HUES48 (cell line): Measurements from ENCODE around the gene MRAS.

Source experiments
- H3K27ac ChIP-seq: one replicate; pipeline ENCODE4 v1.7.0; 2013; ENCODE audit warnings: low read depth, low read length, inconsistent platforms
- H3K27me3 ChIP-seq: 2 replicates; pipeline ENCODE4 v1.6.1; 2013; ENCODE audit warnings: mild to moderate bottlenecking, low read length; ENCODE audit not compliant: control insufficient read depth, insufficient read depth
- H3K36me3 ChIP-seq: 2 replicates; pipeline ENCODE4 v1.6.1; 2013; ENCODE audit warnings: low read length; ENCODE audit not compliant: control insufficient read depth, insufficient read depth
- H3K4me1 ChIP-seq: 2 replicates; pipeline ENCODE4 v1.6.1; 2013; ENCODE audit warnings: mild to moderate bottlenecking, low read length; ENCODE audit not compliant: control insufficient read depth, insufficient read depth
- H3K4me3 ChIP-seq: 2 replicates; pipeline ENCODE4 v1.5.1; 2013; ENCODE audit warnings: mild to moderate bottlenecking, low read depth, low read length
- H3K9ac ChIP-seq: 2 replicates; pipeline ENCODE4 v1.6.1; 2013; ENCODE audit warnings: mild to moderate bottlenecking, low read depth, low read length, moderate library complexity
- H3K9me3 ChIP-seq: 2 replicates; pipeline ENCODE4 v1.6.1; 2013; ENCODE audit warnings: low read length; ENCODE audit not compliant: control insufficient read depth, insufficient read depth

The MRAS gene

GRCh38 chr3:138327831-138328230 is 20.5 kb upstream of the MRAS start:
- peaks cover 11% of the 10 kb centered on the region for H3K4me1 ChIP-seq
- peaks cover 7% of the 10 kb centered on the region; the same call in 1 of the 2 replicates for H3K27me3 ChIP-seq
- H3K27ac ChIP-seq = no peak overlapping the region
- H3K36me3 ChIP-seq = no peaks in the 10 kb centered on the region
- H3K9me3 ChIP-seq = no peaks in the 10 kb centered on the region
- H3K9ac ChIP-seq = no peak overlapping the region
- no peak overlapping the region for H3K4me3 ChIP-seq

GRCh38 chr3:138328341-138328740 is 20.0 kb upstream of the MRAS start:
- Histone ChIP-seq H3K9me3 (no peaks in the 10 kb centered on the region), H3K4me1 (peaks cover 11% of the 10 kb centered on the region), H3K27ac (no peak overlapping the region), H3K36me3 (no peaks in the 10 kb centered on the region), H3K4me3 (no peak overlapping the region), H3K27me3 (peaks cover 7% of the 10 kb centered on the region; the same call in 1 of the 2 replicates), H3K9ac (no peak overlapping the region)

- Histone ChIP-seq H3K27me3 (peaks cover 7% of the 10 kb centered on the region; the same call in 1 of the 2 replicates), H3K27ac (no peak within 1 kb of the TSS), H3K36me3 (no peaks in the 10 kb centered on the region), H3K9ac (no peak within 1 kb of the TSS), H3K4me1 (peaks cover 11% of the 10 kb centered on the region), H3K9me3 (no peaks in the 10 kb centered on the region), H3K4me3 (peak within 1 kb of the TSS; percentile 72)
These were observed 19.0 kb upstream of the MRAS start, which contains the start of gene NME9 for GRCh38 chr3:138329127-138329983. Gene NME9, minus strand, starts transcription at chr3:138329851. Its CDS starts 516 bp downstream, at chr3:138329335.

GRCh38 chr3:138329984-138330293 is 18.4 kb upstream of the MRAS start:
- Histone ChIP-seq H3K27ac (no peak overlapping the region), H3K9me3 (no peaks in the 10 kb centered on the region), H3K9ac (no peak overlapping the region), H3K4me1 (peaks cover 11% of the 10 kb centered on the region), H3K36me3 (no peaks in the 10 kb centered on the region), H3K4me3 (peak overlapping the region; percentile 72), H3K27me3 (peaks cover 7% of the 10 kb centered on the region; the same call in 1 of the 2 replicates)

- no peak overlapping the region for H3K27ac ChIP-seq
- H3K27me3 ChIP-seq = peaks cover 7% of the 10 kb centered on the region; the same call in 1 of the 2 replicates
- H3K9ac ChIP-seq = no peak overlapping the region
- H3K36me3 ChIP-seq = no peaks in the 10 kb centered on the region
- H3K4me3 ChIP-seq = no peak overlapping the region
- peaks cover 16% of the 10 kb centered on the region for H3K4me1 ChIP-seq
- no peaks in the 10 kb centered on the region for H3K9me3 ChIP-seq
These were observed 17.1 kb upstream of the MRAS start for GRCh38 chr3:138331143-138331894.

GRCh38 chr3:138332472-138333073 is 15.8 kb upstream of the MRAS start:
- H3K27ac ChIP-seq = no peak overlapping the region
- H3K9me3 ChIP-seq = no peaks in the 10 kb centered on the region
- peaks cover 24% of the 10 kb centered on the region for H3K4me1 ChIP-seq
- H3K27me3 ChIP-seq = peaks cover 7% of the 10 kb centered on the region; the same call in 1 of the 2 replicates
- H3K9ac ChIP-seq = no peak overlapping the region
- no peak overlapping the region for H3K4me3 ChIP-seq
- no peaks in the 10 kb centered on the region for H3K36me3 ChIP-seq

GRCh38 chr3:138334608-138335007 is 13.8 kb upstream of the MRAS start:
- H3K27ac ChIP-seq = no peak overlapping the region
- no peaks in the 10 kb centered on the region for H3K36me3 ChIP-seq
- no peaks in the 10 kb centered on the region for H3K27me3 ChIP-seq
- H3K9ac ChIP-seq = no peak overlapping the region
- no peaks in the 10 kb centered on the region for H3K9me3 ChIP-seq
- H3K4me1 ChIP-seq = peaks cover 22% of the 10 kb centered on the region
- H3K4me3 ChIP-seq = no peak overlapping the region

GRCh38 chr3:138336454-138336999 is 11.9 kb upstream of the MRAS start:
- H3K4me3 ChIP-seq = no peak overlapping the region
- H3K9me3 ChIP-seq = no peaks in the 10 kb centered on the region
- H3K4me1 ChIP-seq = peaks cover 18% of the 10 kb centered on the region
- H3K36me3 ChIP-seq = no peaks in the 10 kb centered on the region
- H3K27me3 ChIP-seq = no peaks in the 10 kb centered on the region
- no peak overlapping the region for H3K9ac ChIP-seq
- peak overlapping the region; percentile 44 for H3K27ac ChIP-seq

GRCh38 chr3:138338244-138338643 is 10.1 kb upstream of the MRAS start:
- H3K4me1 ChIP-seq = peaks cover 18% of the 10 kb centered on the region
- no peaks in the 10 kb centered on the region for H3K9me3 ChIP-seq
- no peak overlapping the region for H3K4me3 ChIP-seq
- H3K27ac ChIP-seq = no peak overlapping the region
- no peaks in the 10 kb centered on the region for H3K27me3 ChIP-seq
- no peak overlapping the region for H3K9ac ChIP-seq
- H3K36me3 ChIP-seq = no peaks in the 10 kb centered on the region

GRCh38 chr3:138338811-138339210 is 9.6 kb upstream of the MRAS start:
- peaks cover 18% of the 10 kb centered on the region for H3K4me1 ChIP-seq
- no peaks in the 10 kb centered on the region for H3K9me3 ChIP-seq
- no peak overlapping the region for H3K27ac ChIP-seq
- no peaks in the 10 kb centered on the region for H3K36me3 ChIP-seq
- no peak overlapping the region for H3K4me3 ChIP-seq
- no peaks in the 10 kb centered on the region for H3K27me3 ChIP-seq
- no peak overlapping the region for H3K9ac ChIP-seq
